NCI-H2107 treated with DMSO at 0.1 percent for 48 hours (cell line): ENCODE results near the gene CDH4.

Source experiments
- DNase-seq: peaks from one replicate; lab custom pipeline; 2025; ENCODE audit not compliant: unreplicated experiment; lab: John Stamatoyannopoulos, UW

CDH4 gene

GRCh38 chr20:61930776-61931475 lies 678.9 kb downstream of the CDH4 start:
- no peak for DNase-seq

GRCh38 chr20:61931476-61932198 lies 679.6 kb downstream of the CDH4 start:
- no peak for DNase-seq

GRCh38 chr20:61932199-61932592 lies 680.1 kb downstream of the CDH4 start:
- no peak for DNase-seq

GRCh38 chr20:61932711-61933480 lies 680.8 kb downstream of the CDH4 start:
- no peak for DNase-seq

- no peak for DNase-seq
These were observed 681.5 kb downstream of the CDH4 start for GRCh38 chr20:61933481-61933950.

GRCh38 chr20:61933951-61934715 lies 682.1 kb downstream of the CDH4 start:
- no peak for DNase-seq

- DNase-seq = no peak
These were observed 682.9 kb downstream of the CDH4 start for GRCh38 chr20:61934716-61935530.

- no peak for DNase-seq
These were observed 684.1 kb downstream of the CDH4 start for GRCh38 chr20:61935926-61936700.

- no peak for DNase-seq
These were observed 684.7 kb downstream of the CDH4 start for GRCh38 chr20:61936701-61937131.

GRCh38 chr20:61937146-61937962 lies 685.3 kb downstream of the CDH4 start:
- no peak for DNase-seq

- DNase-seq = no peak
These were observed 686.1 kb downstream of the CDH4 start for GRCh38 chr20:61937963-61938838.

- no peak for DNase-seq
These were observed 687.0 kb downstream of the CDH4 start for GRCh38 chr20:61938839-61939690.

- DNase-seq = no peak
These were observed 687.8 kb downstream of the CDH4 start for GRCh38 chr20:61939691-61940360.

GRCh38 chr20:61940491-61940890 lies 688.4 kb downstream of the CDH4 start:
- DNase-seq = no peak

- DNase-seq = no peak
These were observed 689.1 kb downstream of the CDH4 start for GRCh38 chr20:61940976-61941720.
